NCI-H526 treated with DMSO at 0.1 percent for 48 hours (cell line): ENCODE data around the gene XRN1.

Experiments used
- DNase-seq: peaks from one replicate; lab custom pipeline; 2025; lab: John Stamatoyannopoulos, UW

XRN1 gene

GRCh38 chr3:142268426-142268825 is 179.4 kb downstream of the XRN1 start:
- no peak for DNase-seq

GRCh38 chr3:142267269-142267668 is 180.6 kb downstream of the XRN1 start:
- DNase-seq, result no peak

- no peak for DNase-seq
These were observed 184.7 kb downstream of the XRN1 start for GRCh38 chr3:142263112-142263511.

GRCh38 chr3:142259359-142259758 is 188.5 kb downstream of the XRN1 start:
- DNase-seq, result no peak

GRCh38 chr3:142256712-142257333 is 191.0 kb downstream of the XRN1 start:
- DNase-seq, result no peak
